OCI-LY3 (cell line): ENCODE measurements around the gene HACE1.

Source experiments
- H2AFZ ChIP-seq: fragments of 200-600, 300-600 bp; shearing (Covaris generic); 2 replicates; pipeline ENCODE4 v1.6.0; 2014; ENCODE audit warnings: antibody characterized with exemption, low read depth, low read length
- H3K27ac ChIP-seq: fragments of 200-600, 300-600 bp; sonication (generic); 2 replicates; pipeline ENCODE4 v1.5.1; 2014; ENCODE audit warnings: mild to moderate bottlenecking, low read length, moderate library complexity, mixed read lengths
- H3K27me3 ChIP-seq: fragments of 200-600, 300-600 bp; sonication (generic); 2 replicates; pipeline ENCODE4 v1.6.1; 2014; ENCODE audit warnings: low read depth, low read length, mixed read lengths
- H3K36me3 ChIP-seq: fragments of 200-600, 300-600 bp; sonication (generic); replicated peaks from 2 replicates; pipeline ENCODE3; 2014; ENCODE audit warnings: low read depth, low read length, mixed read lengths
- H3K4me1 ChIP-seq: fragments of 300-600, 200-600 bp; sonication (generic); 2 replicates; pipeline ENCODE4 v1.6.1; 2014; ENCODE audit warnings: low read length, mixed read lengths
- H3K4me2 ChIP-seq: fragments of 200-600, 300-600 bp; sonication (generic); 2 replicates; pipeline ENCODE4 v1.6.1; 2014; ENCODE audit warnings: low read length, mixed read lengths
- H3K4me3 ChIP-seq: fragments of 300-600, 200-600 bp; sonication (generic); 2 replicates; pipeline ENCODE4 v1.5.1; 2014; ENCODE audit warnings: antibody characterized with exemption, mild to moderate bottlenecking, low read length, moderate library complexity
- H3K79me2 ChIP-seq: fragments of 300-600, 200-600 bp; shearing (Covaris generic); 2 replicates; pipeline ENCODE4 v1.6.1; 2014; ENCODE audit warnings: mild to moderate bottlenecking, low read length, mixed read lengths
- H3K9ac ChIP-seq: fragments of 300-600, 200-600 bp; shearing (Covaris generic); 2 replicates; pipeline ENCODE4 v1.6.0; 2014; ENCODE audit warnings: mild to moderate bottlenecking, low read length, moderate library complexity
- H3K9me3 ChIP-seq: fragments of 200-600, 300-600 bp; shearing (Covaris generic); 2 replicates; pipeline ENCODE4 v1.6.1; 2014; ENCODE audit warnings: low read length, mixed read lengths; ENCODE audit not compliant: insufficient read depth
- H4K20me1 ChIP-seq: fragments of 200-600, 300-600 bp; sonication (generic); 2 replicates; pipeline ENCODE4 v1.6.1; 2016; ENCODE audit warnings: low read length, mixed read lengths; ENCODE audit not compliant: insufficient read depth
- EZH2phosphoT487 ChIP-seq: fragments of 200-600 bp; shearing (Covaris generic); IDR thresholded peaks from 2 replicates; pipeline ENCODE4 v1.6.1; 2018; ENCODE audit warnings: antibody characterized with exemption, mixed run types, low read depth
- TF ChIP-seq, protein P1 (sequence below): fragments of 200-600, 300-600 bp; sonication (generic); IDR thresholded peaks from 2 replicates; pipeline ENCODE4 v1.5.1; 2014; ENCODE audit warnings: antibody characterized with exemption, low read length, low read depth

HACE1 gene

GRCh38 chr6:104768906-104769305, 90.8 kb downstream of the HACE1 start:
- no peaks in the 10 kb centered on the region for H3K36me3 ChIP-seq
- no peak overlapping the region for H2AFZ ChIP-seq

GRCh38 chr6:104766595-104766994, 93.1 kb downstream of the HACE1 start:
- H3K9me3 ChIP-seq: no peaks in the 10 kb centered on the region
- H3K27ac ChIP-seq: no peak overlapping the region
- no peak overlapping the region for H3K9ac ChIP-seq
- no peaks in the 10 kb centered on the region for H3K36me3 ChIP-seq
- no peak overlapping the region for H3K4me2 ChIP-seq
- H3K79me2 ChIP-seq: no peaks in the 10 kb centered on the region
- no peaks in the 10 kb centered on the region for H3K4me1 ChIP-seq
- TF ChIP-seq EZH2phosphoT487: no peak
- TF ChIP-seq, protein P1, sequence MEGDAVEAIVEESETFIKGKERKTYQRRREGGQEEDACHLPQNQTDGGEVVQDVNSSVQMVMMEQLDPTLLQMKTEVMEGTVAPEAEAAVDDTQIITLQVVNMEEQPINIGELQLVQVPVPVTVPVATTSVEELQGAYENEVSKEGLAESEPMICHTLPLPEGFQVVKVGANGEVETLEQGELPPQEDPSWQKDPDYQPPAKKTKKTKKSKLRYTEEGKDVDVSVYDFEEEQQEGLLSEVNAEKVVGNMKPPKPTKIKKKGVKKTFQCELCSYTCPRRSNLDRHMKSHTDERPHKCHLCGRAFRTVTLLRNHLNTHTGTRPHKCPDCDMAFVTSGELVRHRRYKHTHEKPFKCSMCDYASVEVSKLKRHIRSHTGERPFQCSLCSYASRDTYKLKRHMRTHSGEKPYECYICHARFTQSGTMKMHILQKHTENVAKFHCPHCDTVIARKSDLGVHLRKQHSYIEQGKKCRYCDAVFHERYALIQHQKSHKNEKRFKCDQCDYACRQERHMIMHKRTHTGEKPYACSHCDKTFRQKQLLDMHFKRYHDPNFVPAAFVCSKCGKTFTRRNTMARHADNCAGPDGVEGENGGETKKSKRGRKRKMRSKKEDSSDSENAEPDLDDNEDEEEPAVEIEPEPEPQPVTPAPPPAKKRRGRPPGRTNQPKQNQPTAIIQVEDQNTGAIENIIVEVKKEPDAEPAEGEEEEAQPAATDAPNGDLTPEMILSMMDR: no peak
- H3K4me3 ChIP-seq: no peak overlapping the region
- no peak overlapping the region for H2AFZ ChIP-seq
- H3K27me3 ChIP-seq: no peaks in the 10 kb centered on the region
- no peaks in the 10 kb centered on the region for H4K20me1 ChIP-seq

More at GRCh38 chr6:104768906-104769305, 90.8 kb downstream of the HACE1 start:
- Histone ChIP-seq H3K4me3 (no peak overlapping the region), H3K27ac (no peak overlapping the region), H4K20me1 (no peaks in the 10 kb centered on the region), H3K9ac (no peak overlapping the region), H3K79me2 (no peaks in the 10 kb centered on the region), H3K4me2 (no peak overlapping the region), H3K27me3 (no peaks in the 10 kb centered on the region), H3K4me1 (no peaks in the 10 kb centered on the region), H3K9me3 (no peaks in the 10 kb centered on the region)
- TF ChIP-seq, protein P1: no peak
- TF ChIP-seq EZH2phosphoT487: no peak

DNA sequence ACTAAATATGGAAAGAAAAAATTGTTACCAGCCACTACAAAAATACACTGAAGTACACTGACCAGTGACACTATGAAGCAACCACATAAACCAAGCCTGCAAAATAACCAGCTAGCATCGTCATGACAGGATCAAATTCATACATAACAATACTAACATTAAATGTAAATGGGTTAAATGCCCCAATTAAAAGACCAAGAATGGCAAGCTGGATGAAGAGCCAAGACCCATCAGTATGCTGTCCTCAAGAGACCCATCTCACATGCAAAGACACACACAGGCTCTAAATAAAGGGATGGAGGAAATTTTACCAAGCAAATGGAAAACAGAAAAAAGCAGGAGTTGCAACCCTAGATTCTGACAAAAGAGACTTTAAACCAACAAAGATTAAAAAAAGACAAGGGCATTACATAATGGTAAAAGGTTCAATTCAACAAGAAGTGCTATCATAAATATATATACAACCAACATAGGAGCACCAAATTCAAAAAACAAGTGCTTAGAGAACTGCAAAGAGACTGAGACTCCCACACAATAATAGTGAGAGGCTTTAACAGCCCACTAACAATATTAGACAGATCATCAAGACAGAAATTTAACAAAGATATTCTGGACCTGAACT, 104.8 kb downstream of the HACE1 start:
- H3K79me2 ChIP-seq: no peaks in the 10 kb centered on the region
- TF ChIP-seq EZH2phosphoT487: no peak
- TF ChIP-seq, protein P1: no peak
- H3K27ac ChIP-seq: no peak overlapping the region
- H3K4me1 ChIP-seq: no peaks in the 10 kb centered on the region
- no peak overlapping the region for H3K4me2 ChIP-seq
- no peak overlapping the region for H3K4me3 ChIP-seq
- no peaks in the 10 kb centered on the region for H3K27me3 ChIP-seq
- H3K9me3 ChIP-seq: no peaks in the 10 kb centered on the region
- no peaks in the 10 kb centered on the region for H4K20me1 ChIP-seq
- H2AFZ ChIP-seq: no peak overlapping the region
- H3K36me3 ChIP-seq: no peaks in the 10 kb centered on the region
- H3K9ac ChIP-seq: no peak overlapping the region

DNA sequence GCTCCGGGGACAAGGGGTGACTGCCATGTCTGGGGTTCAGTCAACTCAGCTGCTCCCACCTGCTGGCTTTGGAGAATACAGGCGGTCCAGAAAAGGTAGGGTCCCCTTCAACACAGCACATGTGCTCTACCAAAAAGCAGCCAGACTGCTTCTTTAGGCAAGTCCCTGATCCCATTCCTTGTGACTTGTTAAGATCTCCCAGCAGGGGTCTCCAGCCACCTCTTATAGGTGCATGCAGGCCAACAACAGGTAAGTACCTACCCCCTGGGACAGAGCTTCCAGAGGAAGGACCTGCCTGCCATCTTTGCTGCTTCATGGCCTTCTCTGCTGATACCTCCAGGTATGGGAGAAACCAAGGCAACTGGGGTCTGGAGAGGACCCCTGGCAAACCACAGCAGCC, 106.5 kb downstream of the HACE1 start:
- Histone ChIP-seq H3K4me1 (no peaks in the 10 kb centered on the region), H3K27ac (no peak overlapping the region), H3K4me3 (no peak overlapping the region), H4K20me1 (no peaks in the 10 kb centered on the region), H3K4me2 (no peak overlapping the region), H2AFZ (no peak overlapping the region), H3K27me3 (no peaks in the 10 kb centered on the region), H3K36me3 (no peaks in the 10 kb centered on the region), H3K9ac (no peak overlapping the region), H3K9me3 (no peaks in the 10 kb centered on the region), H3K79me2 (no peaks in the 10 kb centered on the region)
- no peak for TF ChIP-seq EZH2phosphoT487
- TF ChIP-seq, protein P1: no peak
